Lung microvascular endothelial cell (primary cell): Measurements from ENCODE around the gene CNPY4. TPM values are rescaled to one million over a fixed set of nuclear protein-coding genes. Genes with fewer than 3 reads are reported as not detected.
"Not testable (repeated sequence)": the region's sequence is repeated elsewhere in the genome, so short reads cannot be mapped to it uniquely, and the experiment has no call there.

Source experiments
- DNase-seq, 2 donors: peaks; one replicate each; pipeline versions ENCODE4 v3.0.0 to v3.0.0-alpha.2; 2010; ENCODE audit warnings: low read depth in 2 of 2
- total RNA-seq: library from RNA; depleted of rRNA; stranded (reverse); fragments of >200 nt; gene quantifications from 2 replicates; pipeline ENCODE4 v1.2.1, GENCODE V29; 2014

The CNPY4 gene
- total RNA-seq, 1 donor from 2014 or later = 26.2 TPM

DNA sequence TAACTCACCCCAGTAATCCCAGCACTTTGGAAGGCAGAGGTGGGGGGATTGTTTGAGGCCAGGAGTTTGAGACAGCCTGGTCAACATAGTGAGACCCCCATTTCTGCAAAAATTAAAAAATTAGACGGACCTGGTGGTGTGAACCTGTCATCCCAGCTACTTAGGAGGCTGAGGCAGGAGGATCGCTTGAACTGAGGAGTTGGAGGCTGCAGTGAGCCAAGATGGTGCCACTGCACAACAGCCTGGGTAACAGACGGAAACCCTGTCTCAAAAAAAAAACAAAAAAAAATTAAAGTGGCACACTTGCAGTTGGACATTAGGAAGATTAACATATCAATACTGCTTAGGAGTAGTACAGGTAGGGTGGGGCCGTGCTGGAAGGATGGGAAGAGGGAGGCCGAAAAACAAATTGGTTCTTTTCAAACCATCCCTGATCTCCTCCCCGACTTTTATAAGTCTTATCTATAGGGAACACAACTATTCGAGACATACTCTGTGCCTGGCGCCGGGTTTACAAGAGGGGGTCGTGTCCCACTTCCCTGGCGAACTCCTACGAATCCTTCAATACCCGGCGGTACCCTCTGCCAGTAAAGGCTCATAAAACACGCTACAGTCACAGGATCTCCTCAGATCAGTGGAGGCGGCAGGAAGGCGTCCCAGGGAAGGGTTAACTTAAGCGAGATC lies 904 bp upstream of the CNPY4 start:
- no peak for DNase-seq

DNA sequence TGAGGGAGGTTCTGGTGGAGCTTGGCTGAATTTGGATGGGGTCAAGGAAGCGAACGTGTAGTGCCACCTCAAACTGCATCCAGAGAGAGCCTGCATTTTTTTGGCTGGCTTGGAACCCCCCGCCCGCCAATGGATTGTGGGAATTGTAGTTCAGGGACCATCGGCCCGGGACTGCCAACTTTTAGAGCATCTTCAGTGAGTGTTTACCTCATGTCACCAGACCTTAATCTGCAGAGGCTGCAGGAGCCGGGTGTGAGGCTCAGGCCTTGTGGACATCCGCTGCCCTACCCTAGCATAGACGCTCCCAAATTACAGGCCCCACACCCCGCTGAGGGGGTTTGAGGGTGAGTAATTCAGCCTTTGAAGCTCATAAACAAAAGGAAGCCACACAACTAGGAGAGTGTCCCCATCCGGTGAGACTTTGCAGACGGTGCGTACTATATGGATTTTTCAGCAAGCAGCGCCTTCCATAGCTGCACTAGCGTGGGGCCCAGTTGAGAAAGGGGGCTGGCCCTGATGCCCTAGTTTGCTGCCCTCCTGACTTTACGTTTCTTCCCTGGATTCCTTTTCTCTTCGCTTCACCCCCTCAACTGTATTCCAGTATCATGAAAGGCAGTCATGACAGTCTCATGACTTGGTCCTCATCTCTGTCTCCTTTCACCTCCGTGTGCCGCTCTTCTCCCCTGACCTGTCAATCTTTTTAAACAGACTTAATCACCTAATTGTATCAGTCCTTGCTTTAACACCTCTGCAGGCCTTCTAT lies 717 bp downstream of the CNPY4 start:
- peak; percentile 48 to 64 for DNase-seq

DNA sequence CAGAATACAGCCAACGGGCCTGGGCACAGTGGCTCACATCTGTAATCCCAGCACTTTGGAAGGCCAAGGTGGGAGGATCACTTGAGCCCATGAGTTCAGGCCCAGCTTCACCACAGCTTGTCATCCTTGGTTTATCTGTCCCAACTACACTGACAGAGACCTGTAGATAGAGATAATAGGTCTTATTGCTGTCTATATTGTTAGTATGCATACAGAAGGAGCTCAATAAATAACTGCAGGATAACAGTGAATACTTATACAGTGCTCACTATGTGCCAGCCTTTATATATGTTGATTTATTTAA lies 1.3 kb downstream of the CNPY4 start:
- DNase-seq = no peak

DNA sequence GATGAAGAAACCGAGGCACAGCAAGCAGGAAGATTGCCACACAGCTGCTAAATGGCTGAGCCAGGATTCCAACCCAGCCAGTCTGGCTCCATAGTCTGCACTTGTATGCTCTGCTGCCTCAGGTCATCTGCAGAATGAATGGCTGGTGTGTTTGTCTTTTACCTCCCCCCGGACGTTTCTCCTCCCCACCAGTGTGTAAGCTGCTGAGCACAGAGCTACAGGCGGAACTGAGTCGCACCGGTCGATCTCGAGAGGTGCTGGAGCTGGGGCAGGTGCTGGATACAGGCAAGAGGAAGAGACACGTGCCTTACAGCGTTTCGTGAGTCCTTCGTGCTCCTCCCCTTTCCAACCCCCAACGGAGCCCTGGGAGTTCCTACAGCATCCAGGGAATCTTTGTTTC lies 2.6 kb downstream of the CNPY4 start:
- DNase-seq = no peak

DNA sequence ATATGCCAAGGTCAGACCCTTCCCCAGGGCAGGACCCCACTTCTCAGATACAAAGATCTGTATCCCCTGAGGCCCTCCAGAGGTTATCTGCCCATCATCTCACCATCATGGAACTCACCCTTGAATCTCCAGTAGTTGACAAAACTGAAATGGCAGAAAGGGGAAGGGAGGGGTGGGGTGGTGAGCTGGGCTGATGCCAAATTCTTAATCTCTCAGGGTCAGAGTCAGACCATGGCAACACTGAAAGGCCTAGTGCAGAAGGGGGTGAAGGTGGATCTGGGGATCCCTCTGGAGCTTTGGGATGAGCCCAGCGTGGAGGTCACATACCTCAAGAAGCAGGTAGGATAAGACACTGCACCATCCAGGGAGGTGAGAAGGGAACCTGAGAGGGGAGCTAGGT lies 3.1 kb downstream of the CNPY4 start:
- no peak for DNase-seq

DNA sequence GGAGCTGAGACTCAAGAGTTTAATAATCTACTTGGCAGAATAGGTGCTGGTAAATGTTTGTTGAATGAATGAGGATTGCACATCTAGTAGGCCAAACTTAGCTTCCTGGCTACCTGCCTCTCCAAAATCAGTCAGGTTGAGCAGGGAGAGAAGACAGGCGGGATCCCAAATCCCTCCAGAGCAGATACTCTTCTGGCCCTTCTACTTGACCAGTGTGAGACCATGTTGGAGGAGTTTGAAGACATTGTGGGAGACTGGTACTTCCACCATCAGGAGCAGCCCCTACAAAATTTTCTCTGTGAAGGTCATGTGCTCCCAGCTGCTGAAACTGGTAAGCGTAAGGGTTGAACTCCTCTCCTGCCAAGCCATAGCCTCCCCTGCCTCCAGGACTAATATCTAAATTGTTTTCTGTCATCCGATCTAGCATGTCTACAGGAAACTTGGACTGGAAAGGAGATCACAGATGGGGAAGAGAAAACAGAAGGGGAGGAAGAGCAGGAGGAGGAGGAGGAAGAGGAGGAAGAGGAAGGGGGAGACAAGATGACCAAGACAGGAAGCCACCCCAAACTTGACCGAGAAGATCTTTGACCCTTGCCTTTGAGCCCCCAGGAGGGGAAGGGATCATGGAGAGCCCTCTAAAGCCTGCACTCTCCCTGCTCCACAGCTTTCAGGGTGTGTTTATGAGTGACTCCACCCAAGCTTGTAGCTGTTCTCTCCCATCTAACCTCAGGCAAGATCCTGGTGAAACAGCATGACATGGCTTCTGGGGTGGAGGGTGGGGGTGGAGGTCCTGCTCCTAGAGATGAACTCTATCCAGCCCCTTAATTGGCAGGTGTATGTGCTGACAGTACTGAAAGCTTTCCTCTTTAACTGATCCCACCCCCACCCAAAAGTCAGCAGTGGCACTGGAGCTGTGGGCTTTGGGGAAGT lies 5.1 kb downstream of the CNPY4 start:
- DNase-seq = no peak

DNA sequence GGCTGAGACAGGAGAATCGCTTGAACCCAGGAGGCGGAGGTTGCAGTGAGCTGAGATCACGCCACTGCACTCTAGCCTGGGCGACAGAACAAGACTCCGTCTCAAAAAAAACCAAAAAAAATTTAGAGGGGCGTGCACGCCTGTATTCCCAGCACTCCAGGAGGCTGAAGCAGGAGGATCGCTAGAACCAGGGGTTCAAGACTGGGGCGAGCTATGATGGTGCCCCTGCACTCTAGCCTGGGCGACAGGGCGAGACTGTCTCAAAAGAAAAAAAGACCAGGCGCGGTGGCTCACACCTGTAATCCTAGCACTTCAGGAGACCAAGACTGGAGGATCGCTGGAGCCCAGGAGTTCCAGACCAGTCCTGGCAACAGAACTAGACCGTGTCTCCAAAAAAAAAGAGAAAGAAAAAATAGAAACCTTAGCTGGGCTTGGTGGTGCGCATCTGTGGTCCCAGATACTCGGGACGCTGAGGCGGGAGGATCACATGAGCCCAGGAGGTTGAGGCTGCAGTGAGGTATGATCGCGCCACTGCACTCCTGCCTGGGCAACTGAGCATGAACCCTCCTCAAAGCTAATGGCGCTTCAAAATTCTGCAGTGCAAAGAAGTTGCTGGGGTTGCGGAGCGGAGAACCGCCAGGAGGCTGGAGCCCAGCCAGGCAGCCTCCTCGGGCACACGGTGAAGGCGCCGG lies 7.0 kb downstream of the CNPY4 start:
- no peak for DNase-seq

DNA sequence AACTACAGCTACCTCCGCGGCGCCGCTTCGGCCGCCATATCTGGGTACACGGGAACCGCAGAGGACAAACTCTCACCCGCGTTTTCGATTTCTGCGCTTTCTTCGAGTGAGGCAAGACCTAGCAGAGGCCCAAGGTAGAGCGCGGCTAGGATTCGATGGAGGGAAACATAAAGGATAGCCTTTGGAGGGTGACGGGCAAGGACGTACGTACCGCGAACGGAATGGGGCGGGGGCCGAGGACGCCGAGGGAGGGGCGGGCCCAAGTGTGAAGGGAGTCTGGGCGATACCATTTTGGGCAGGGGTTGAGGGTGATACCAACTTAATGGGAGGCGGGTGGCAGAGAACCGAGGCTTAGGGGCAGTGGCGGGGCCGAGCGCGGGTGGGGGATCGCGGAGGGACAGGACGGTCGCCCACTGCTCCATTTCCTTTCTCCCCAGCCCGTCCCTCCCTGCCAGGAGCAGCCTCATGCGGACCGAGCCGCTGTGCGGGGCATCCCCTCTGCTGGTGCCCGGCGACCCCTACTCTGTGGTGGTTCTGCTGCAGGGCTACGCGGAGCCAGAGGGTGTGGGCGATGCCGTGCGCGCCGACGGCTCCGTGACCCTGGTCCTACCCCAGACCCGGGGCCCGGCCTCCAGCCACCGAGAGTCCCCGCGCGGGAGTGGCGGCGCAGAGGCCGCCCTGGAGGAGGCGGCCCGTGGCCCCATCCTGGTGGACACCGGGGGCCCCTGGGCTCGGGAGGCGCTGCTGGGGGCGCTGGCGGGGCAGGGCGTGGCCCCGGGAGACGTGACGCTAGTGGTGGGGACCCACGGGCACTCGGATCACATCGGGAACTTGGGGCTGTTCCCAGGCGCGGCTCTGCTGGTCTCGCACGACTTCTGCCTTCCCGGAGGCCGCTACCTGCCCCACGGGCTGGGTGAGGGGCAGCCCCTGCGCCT lies 7.8 kb downstream of the CNPY4 start, which contains the start of gene MBLAC1:
MBLAC1 (plus strand) TSS at position 37 of the 935 bp plus-strand sequence; CDS start at position 466, 429 bp downstream.
- peak; percentile 93 to 94 for DNase-seq

DNA sequence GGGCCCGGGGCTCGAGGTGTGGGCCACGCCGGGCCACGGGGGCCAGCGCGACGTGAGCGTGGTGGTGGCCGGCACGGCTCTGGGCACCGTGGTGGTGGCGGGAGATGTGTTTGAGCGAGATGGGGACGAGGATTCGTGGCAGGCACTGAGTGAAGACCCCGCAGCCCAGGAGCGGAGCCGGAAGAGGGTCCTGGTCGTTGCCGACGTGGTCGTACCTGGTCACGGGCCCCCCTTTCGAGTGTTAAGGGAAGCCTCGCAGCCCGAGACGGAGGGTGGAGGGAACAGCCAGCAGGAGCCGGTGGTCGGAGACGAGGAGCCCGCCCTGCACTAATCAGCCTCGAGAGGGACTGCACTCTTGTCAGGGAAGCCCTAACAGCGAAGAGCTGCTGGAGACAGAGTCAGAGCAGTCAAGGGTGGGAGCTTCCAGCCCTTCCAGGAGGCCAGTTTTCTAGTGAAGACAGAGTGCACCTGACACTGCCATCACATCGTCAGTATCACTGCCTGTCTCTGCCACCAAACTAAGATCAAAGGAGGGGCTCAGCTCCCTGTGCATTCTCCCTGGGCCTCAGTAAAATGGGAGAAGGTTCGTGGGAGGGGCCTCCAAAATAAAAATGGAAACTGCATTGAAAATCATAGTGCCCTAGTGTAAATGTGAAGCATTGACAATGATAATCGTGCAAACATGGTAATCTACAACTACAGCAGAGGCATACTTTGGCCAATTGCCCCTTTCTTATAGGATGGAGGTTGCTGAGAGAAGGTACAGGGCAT lies 8.6 kb downstream of the CNPY4 start:
- DNase-seq = no peak

DNA sequence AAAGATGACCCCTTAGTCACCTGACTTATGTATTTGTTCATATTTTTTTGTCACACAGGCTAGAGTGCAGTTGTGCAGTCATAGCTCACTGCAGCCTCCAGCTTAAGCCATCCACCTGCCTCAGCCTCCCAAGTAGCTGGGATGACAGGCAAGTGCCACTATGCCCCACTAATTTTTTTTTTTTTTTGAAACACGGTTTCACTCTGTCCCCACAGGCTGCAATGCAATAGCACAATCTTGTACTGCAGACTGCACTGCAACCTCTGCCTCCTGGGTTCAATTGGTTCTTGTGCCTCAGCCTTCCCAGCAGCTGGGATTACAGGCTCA lies 9.2 kb downstream of the CNPY4 start:
- DNase-seq = no peak

DNA sequence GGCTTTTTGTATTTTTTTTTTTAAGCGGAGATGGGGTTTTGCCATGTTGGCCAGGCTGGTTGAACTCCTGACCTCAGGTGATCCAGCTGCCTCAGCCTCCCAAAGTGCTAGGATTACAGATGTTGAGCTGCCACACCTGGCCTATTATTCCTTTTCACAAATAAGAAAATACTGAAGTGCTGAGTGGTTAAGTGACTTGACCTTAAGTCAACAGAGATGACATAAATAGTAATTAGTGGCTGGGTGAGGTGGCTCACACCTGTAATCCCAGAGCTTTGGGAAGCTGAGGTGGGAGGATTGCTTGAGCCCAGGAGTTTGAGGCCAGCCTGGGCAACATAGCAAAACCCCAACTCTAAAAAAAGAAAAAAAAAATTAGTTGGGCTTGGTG lies 10.8 kb downstream of the CNPY4 start:
- DNase-seq = not testable (repeated sequence)

DNA sequence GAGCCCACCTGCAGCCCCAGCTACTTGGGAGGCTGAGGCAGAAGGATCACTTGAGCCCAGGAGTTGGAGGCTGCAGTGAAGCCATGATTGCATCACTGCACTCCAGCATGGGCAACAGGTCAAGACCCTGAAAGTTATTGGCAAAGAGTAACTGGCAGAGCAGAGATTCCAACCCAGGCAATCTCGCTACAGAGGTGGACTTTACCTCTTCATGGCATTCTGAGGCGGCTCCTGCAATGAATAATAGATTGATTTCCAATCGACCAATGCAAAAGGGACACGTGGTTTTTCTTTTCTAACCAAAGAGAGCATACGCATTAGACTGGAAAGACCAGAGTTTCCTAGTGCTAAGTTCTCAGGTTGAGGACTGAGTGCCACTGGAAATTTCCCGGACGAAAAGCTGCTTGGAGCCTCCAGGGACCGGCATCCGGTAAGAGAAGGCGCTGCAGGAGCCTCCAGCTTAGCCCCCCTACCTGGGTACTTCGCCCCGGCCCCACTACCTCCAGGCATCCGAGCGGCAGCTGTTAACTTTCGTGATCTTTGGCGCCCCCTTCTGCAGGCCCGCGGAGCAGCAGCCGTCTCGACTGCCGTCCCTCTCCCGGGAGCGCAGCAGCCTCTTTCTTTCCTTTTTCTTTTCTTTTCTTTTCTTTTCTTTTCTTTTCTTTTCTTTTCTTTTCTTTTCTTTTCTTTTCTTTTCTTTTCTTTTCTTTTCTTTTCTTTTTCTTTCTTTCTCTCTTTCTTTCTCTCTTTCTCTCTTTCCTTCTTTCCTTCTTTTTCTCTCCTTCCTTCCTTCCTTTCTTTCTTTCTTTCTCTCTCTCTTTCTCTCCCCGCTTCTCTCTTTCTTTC lies 11.4 kb downstream of the CNPY4 start:
- DNase-seq = peak; percentile 53 to 67

DNA sequence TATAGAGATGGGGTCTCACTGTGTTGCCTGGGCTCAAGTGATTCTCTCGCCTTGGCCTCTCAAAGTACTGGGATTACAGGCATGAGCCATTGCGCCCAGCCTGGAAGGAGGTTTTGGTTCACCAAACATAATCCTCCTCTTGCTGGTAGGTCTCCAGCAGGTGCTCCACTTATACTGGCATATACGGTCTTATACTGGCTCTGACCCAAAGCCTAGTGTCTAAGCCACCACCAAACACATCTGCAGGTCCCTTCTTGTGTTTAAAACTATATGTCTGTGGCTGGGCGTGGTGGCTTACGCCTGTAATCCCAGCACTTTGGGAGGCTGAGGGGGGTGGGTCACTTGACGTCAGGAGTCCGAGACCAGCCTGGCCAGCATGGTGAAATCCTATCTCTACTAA lies 12.7 kb downstream of the CNPY4 start:
- no peak for DNase-seq

DNA sequence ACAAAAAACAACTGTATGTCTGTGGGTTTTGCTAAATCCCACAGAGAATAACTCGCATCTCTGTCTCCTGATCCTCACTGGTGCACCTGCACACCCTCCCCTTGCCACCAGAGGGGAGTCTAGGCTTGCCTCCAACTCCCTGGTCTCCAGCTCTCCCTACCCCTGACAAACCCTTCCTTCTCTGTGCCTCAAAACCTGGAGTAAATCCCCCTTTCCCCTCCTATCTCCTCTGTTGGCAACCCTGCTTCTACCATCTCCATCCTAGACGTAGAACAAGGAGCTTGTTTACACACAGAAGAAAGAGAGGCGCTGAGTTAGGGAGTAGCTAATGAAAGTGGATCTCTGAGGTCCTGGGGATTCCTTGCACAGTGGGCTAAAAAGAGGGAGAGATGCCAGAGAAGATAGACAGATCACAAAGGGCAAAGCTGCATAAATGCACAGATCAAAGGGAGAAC lies 13.3 kb downstream of the CNPY4 start:
- DNase-seq = peak; percentile 74 to 81

DNA sequence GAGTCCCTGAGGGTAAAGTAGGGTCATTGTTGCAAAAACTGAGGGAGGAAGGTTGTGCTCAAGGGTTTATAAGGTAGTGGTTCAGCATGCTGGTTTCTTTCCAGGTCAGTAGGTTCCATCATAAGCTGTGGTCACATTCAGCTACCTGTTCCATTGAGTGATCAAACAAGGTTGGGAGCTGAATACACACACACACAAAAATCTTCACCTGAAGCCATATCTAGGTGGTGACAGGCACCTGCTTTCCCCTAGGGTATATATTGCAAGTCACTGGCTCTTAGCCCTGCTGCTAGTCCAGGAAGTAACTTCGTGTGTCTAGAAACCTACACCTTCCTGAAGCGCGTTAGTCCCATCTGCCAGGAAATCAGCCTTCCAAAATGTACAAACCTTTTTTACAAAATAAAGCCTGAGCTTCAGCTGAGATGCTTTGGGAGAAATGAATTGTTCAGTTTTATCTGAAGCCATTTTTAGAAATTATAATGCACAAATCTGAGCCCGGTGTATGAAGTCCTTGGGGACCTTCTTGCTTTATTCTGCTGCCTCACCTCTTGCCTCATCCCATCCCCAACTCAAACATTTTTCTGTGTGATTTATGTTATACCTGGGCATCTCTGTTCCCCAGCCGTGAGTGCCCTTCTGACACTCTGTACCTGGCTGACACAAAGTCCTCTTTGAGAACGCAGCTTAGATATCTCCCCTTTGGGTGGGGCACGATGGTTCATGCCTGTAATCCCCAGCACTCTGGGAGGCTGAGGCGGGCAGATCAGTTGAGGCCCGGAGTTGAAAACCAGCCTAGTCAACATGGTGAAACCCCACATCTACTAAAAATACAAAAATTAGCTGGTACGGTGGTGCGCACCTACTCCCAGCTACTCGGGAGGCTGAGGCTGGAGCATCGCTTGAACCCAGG lies 18.7 kb downstream of the CNPY4 start:
- no peak for DNase-seq

DNA sequence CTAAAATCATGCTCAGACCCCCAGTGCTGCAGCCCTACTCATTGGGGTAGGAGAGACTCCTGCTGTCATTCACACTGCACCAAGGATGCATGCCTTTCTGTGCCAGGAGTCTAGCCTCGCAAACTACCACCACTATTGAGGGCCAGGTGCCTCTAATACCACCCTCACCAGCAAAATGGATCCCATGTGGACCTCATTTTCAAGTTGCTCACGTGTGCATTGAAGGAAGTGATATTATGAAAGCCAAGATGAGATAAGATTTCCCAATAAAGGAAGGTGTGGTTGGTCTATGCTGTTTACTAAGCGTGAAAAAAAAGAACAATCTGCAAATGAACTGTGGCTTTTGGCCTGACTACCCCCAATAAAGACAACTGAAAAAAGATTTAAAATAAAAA lies 22.1 kb downstream of the CNPY4 start:
- DNase-seq = no peak

DNA sequence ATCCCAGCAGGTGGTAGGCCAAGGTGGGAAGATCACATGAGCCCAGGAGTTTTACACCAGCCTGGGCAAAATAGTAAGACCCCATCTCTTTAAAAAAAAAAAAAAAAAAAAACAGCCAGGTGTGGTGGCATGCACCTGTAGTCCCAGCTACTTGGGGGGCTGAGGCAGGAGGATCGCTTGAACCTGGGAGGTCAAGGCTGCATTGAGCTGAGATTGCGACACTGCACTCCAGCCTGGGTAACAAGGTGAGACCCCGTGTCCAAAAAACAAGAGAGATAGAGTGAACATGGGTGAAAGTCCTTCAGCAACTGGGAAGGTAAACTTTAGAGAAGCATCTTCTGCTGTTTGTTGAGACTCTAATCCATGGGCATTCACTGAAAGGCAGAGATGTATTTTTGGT lies 23.0 kb downstream of the CNPY4 start:
- DNase-seq = no peak

DNA sequence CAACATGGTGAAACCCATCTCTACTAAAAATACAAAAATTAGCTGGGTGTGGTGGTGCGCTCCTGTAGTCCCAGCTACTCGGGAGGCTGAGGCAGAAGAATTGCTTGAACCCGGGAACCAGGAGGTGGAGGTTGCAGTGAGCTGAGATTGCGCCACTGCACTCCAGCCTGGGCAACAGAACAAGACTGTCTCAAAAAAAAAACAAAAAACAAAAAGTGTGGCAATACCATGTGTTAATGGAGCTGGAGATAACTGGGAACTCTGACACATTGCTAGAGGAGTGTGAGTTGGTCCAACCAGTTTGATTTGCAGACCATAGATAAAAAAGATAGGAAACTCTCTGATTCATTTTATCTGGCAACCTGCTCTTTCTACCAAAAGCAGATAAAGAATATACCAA lies 26.9 kb downstream of the CNPY4 start:
- not testable (repeated sequence) for DNase-seq
